Smooth muscle cell (in vitro differentiated cells): Measurements from ENCODE around the gene IQGAP1. TPM values are rescaled to one million over a fixed set of nuclear protein-coding genes. Genes with fewer than 3 reads are reported as not detected.

Source experiments
- DNase-seq: peaks from one replicate; lab custom pipeline; 2025; ENCODE audit not compliant: unreplicated experiment; lab: John Stamatoyannopoulos, UW
- H2AFZ ChIP-seq: fragments of 200-600 bp; sonication (generic); 2 replicates; pipeline ENCODE4 v1.6.0; 2016; ENCODE audit warnings: antibody characterized with exemption, low read depth, mild to moderate bottlenecking
- H3F3A ChIP-seq: fragments of 200-600 bp; sonication (generic); 2 replicates; pipeline ENCODE4 v1.6.0; 2017; ENCODE audit warnings: antibody characterized with exemption, low read depth
- H3K27ac ChIP-seq: fragments of 200-600 bp; sonication (generic); 2 replicates; pipeline ENCODE4 v1.5.1; 2016; ENCODE audit warnings: low read depth, mild to moderate bottlenecking
- H3K27me3 ChIP-seq: fragments of 200-600 bp; sonication (generic); 2 replicates; pipeline ENCODE4 v1.6.1; 2016; ENCODE audit warnings: low read depth, mild to moderate bottlenecking
- H3K36me3 ChIP-seq: fragments of 200-600 bp; sonication (generic); 2 replicates; pipeline ENCODE4 v1.5.1; 2016; ENCODE audit warnings: low read depth
- H3K4me1 ChIP-seq: fragments of 200-600 bp; sonication (generic); 2 replicates; pipeline ENCODE4 v1.5.1; 2016; ENCODE audit warnings: low read depth
- H3K4me2 ChIP-seq: fragments of 200-600 bp; sonication (generic); 2 replicates; pipeline ENCODE4 v1.6.0; 2016; ENCODE audit warnings: mild to moderate bottlenecking
- H3K4me3 ChIP-seq: fragments of 200-600 bp; sonication (generic); 2 replicates; pipeline ENCODE4 v1.5.1; 2016; ENCODE audit warnings: mild to moderate bottlenecking
- H3K79me2 ChIP-seq: fragments of 200-600 bp; sonication (generic); 2 replicates; pipeline ENCODE4 v1.6.0; 2016; ENCODE audit warnings: low read depth, mild to moderate bottlenecking
- H3K9ac ChIP-seq: fragments of 200-600 bp; sonication (generic); 2 replicates; pipeline ENCODE4 v1.6.0; 2016; ENCODE audit warnings: low read depth
- H3K9me3 ChIP-seq: fragments of 200-600 bp; sonication (generic); replicated peaks from 2 replicates; pipeline ENCODE4 v1.5.1; 2016; ENCODE audit warnings: low read depth
- H4K20me1 ChIP-seq: fragments of 200-600 bp; sonication (generic); 2 replicates; pipeline ENCODE4 v1.6.0; 2016; ENCODE audit warnings: low read depth
- CTCF ChIP-seq: fragments of 200-600 bp; sonication (generic); IDR thresholded peaks from 2 replicates; pipeline ENCODE4 v1.5.1; 2017; ENCODE audit warnings: borderline replicate concordance, mild to moderate bottlenecking, antibody characterized with exemption; ENCODE audit not compliant: insufficient read depth, poor library complexity, severe bottlenecking
- WGBS: methylation state at CpG from one replicate; pipeline ENCODE4 v1.1.7; 2016; ENCODE audit warnings: low lambda C conversion rate; 5-methylcytosine and 5-hydroxymethylcytosine counted together
- polyA plus RNA-seq: library from polyadenylated mRNA; unstranded; fragments of >200 nt; fragmentation: Nextera tagmentation; extraction: Ambion mirVana; gene quantifications from 2 replicates; pipeline ENCODE4 v1.2.1, GENCODE V29; 2016
- total RNA-seq: library from RNA; depleted of rRNA; stranded (reverse); fragments of >200 nt; gene quantifications from 2 replicates; pipeline ENCODE4 v1.2.3, GENCODE V29; 2014

IQGAP1 gene
- total and polyA plus RNA-seq, 2 experiments from 2014 or later: 59.3 to 185 TPM

- Histone ChIP-seq H4K20me1 (peaks cover 26% of the 10 kb centered on the region), H3K9ac (no peak overlapping the region), H3K36me3 (peaks cover 40% of the 10 kb centered on the region), H3K4me2 (no peak overlapping the region), H3K9me3 (no peaks in the 10 kb centered on the region), H3K79me2 (no peaks in the 10 kb centered on the region), H3K27me3 (no peaks in the 10 kb centered on the region), H3K4me1 (no peaks in the 10 kb centered on the region), H3K4me3 (no peak overlapping the region), H3F3A (peaks cover 7% of the 10 kb centered on the region), H3K27ac (no peak overlapping the region), H2AFZ (no peak overlapping the region)
- 93% methylated on average over 4 of the region's 4 CpGs for WGBS
- TF ChIP-seq CTCF: no peak
- no peak for DNase-seq
Measured at GRCh38 chr15:90449206-90449735, 61.2 kb downstream of the IQGAP1 start.

GRCh38 chr15:90451053-90451850 lies 63.2 kb downstream of the IQGAP1 start:
- H4K20me1 ChIP-seq: peaks cover 15% of the 10 kb centered on the region
- no peak for DNase-seq
- no peaks in the 10 kb centered on the region for H3K9me3 ChIP-seq
- peaks cover 44% of the 10 kb centered on the region for H3K36me3 ChIP-seq
- no peak overlapping the region for H3K4me3 ChIP-seq
- no peaks in the 10 kb centered on the region for H3K4me1 ChIP-seq
- no peaks in the 10 kb centered on the region for H3K79me2 ChIP-seq
- H3K27ac ChIP-seq: no peak overlapping the region
- H3K27me3 ChIP-seq: no peaks in the 10 kb centered on the region
- no peak overlapping the region for H2AFZ ChIP-seq
- no peak overlapping the region for H3K4me2 ChIP-seq
- peaks cover 7% of the 10 kb centered on the region for H3F3A ChIP-seq
- WGBS: 74% methylated on average over 5 of the region's 5 CpGs
- TF ChIP-seq CTCF: no peak
- no peak overlapping the region for H3K9ac ChIP-seq

GRCh38 chr15:90456236-90456635 lies 68.2 kb downstream of the IQGAP1 start:
- H4K20me1 ChIP-seq: peaks cover 16% of the 10 kb centered on the region
- no peak overlapping the region for H3K9ac ChIP-seq
- H3K27me3 ChIP-seq: no peaks in the 10 kb centered on the region
- 92% methylated on average over 5 of the region's 5 CpGs for WGBS
- no peaks in the 10 kb centered on the region for H3K9me3 ChIP-seq
- DNase-seq: no peak
- H3K4me3 ChIP-seq: no peak overlapping the region
- peaks cover 37% of the 10 kb centered on the region for H3K36me3 ChIP-seq
- no peak overlapping the region for H2AFZ ChIP-seq
- H3F3A ChIP-seq: peaks cover 7% of the 10 kb centered on the region
- TF ChIP-seq CTCF: no peak
- H3K27ac ChIP-seq: no peak overlapping the region
- no peak overlapping the region for H3K4me2 ChIP-seq
- H3K79me2 ChIP-seq: peaks cover 8% of the 10 kb centered on the region
- H3K4me1 ChIP-seq: no peaks in the 10 kb centered on the region

- no peak overlapping the region for H3K4me3 ChIP-seq
- DNase-seq: no peak
Measured at GRCh38 chr15:90458061-90458460, 70.0 kb downstream of the IQGAP1 start.

More at GRCh38 chr15:90458061-90458460, 70.0 kb downstream of the IQGAP1 start:
- H3K9me3 ChIP-seq: no peaks in the 10 kb centered on the region
- H3K4me1 ChIP-seq: peaks cover 6% of the 10 kb centered on the region
- no peak overlapping the region for H3K4me2 ChIP-seq
- H3K36me3 ChIP-seq: peaks cover 27% of the 10 kb centered on the region
- peaks cover 12% of the 10 kb centered on the region for H3K79me2 ChIP-seq
- WGBS: 86% methylated on average over 4 of the region's 4 CpGs
- no peak for TF ChIP-seq CTCF
- no peaks in the 10 kb centered on the region for H3K27me3 ChIP-seq
- no peak overlapping the region for H2AFZ ChIP-seq
- peaks cover 7% of the 10 kb centered on the region for H3F3A ChIP-seq
- H3K9ac ChIP-seq: no peak overlapping the region
- peak overlapping the region; percentile 50 for H3K27ac ChIP-seq
- H4K20me1 ChIP-seq: peaks cover 26% of the 10 kb centered on the region
